OCI-LY7 (cell line): ENCODE data around the gene BZW1. TPM values are rescaled to one million over a fixed set of nuclear protein-coding genes. Genes with fewer than 3 reads are reported as not detected.

Experiments used
- BruUV-seq: library from RNA; stranded (reverse); fragments of 400-500 nt; replicated peaks from 2 replicates; lab custom pipeline; 2021; lab: Mats Ljungman, UMichigan
- CTCF ChIA-PET: fragments of 300-600 bp; sonication (Branson Sonifier 250); formaldehyde crosslinking; loops from one replicate; lab custom pipeline; 2022; ENCODE audit warnings: antibody characterized with exemption; ENCODE audit not compliant: unreplicated experiment; lab: Charles Lee
- POLR2A ChIA-PET: fragments of 300-600 bp; sonication (Branson Sonifier 250); formaldehyde crosslinking; loops from one replicate; lab custom pipeline; 2022; ENCODE audit warnings: antibody characterized with exemption; lab: Charles Lee
- DNase-seq: peaks from one replicate; pipeline ENCODE4 v3.0.0-alpha.2; 2015; ENCODE audit warnings: low spot score
- H2AFZ ChIP-seq: fragments of 200-600 bp; sonication (generic), shearing (Covaris generic); 2 replicates; pipeline ENCODE4 v1.6.1; 2014; ENCODE audit warnings: mild to moderate bottlenecking, antibody characterized with exemption, low read length, moderate library complexity
- H3K27ac ChIP-seq: fragments of 200-600 bp; sonication (generic); 2 replicates; pipeline ENCODE4 v1.5.1; 2014; ENCODE audit warnings: mixed run types, low read depth, mild to moderate bottlenecking, moderate library complexity, low read length, inconsistent platforms; ENCODE audit not compliant: poor library complexity, severe bottlenecking
- H3K36me3 ChIP-seq: fragments of 200-600 bp; sonication (generic); 2 replicates; pipeline ENCODE4 v1.6.1; 2014; ENCODE audit warnings: mild to moderate bottlenecking, antibody characterized with exemption, low read length, moderate library complexity, mixed read lengths; ENCODE audit not compliant: insufficient read depth
- H3K4me1 ChIP-seq: fragments of 200-600 bp; sonication (generic); 2 replicates; pipeline ENCODE4 v1.5.1; 2014; ENCODE audit warnings: mild to moderate bottlenecking, low read length; ENCODE audit not compliant: insufficient read depth, poor library complexity, severe bottlenecking
- H3K4me2 ChIP-seq: fragments of 200-600 bp; sonication (generic); 2 replicates; pipeline ENCODE4 v1.6.1; 2014; ENCODE audit warnings: mild to moderate bottlenecking, low read length
- H3K4me3 ChIP-seq: fragments of 200-600 bp; sonication (generic); 2 replicates; pipeline ENCODE4 v1.5.1; 2014; ENCODE audit warnings: mild to moderate bottlenecking, low read depth, low read length; ENCODE audit not compliant: poor library complexity, severe bottlenecking
- H3K79me2 ChIP-seq: fragments of 200-600 bp; sonication (generic); 2 replicates; pipeline ENCODE4 v1.6.1; 2016; ENCODE audit warnings: low read depth, mild to moderate bottlenecking, low read length, moderate library complexity, mixed read lengths; ENCODE audit not compliant: insufficient read depth
- H3K9me2 ChIP-seq: fragments of 200-600 bp; sonication (generic); 2 replicates; pipeline ENCODE4 v1.6.1; 2016; ENCODE audit warnings: mild to moderate bottlenecking, low read length, mixed read lengths; ENCODE audit not compliant: insufficient read depth
- H3K9me3 ChIP-seq: fragments of 200-600 bp; sonication (generic); 2 replicates; pipeline ENCODE4 v1.6.1; 2014; ENCODE audit warnings: mild to moderate bottlenecking, mixed run types, low read length, mixed read lengths
- H4K20me1 ChIP-seq: fragments of 200-600 bp; sonication (generic); 2 replicates; pipeline ENCODE4 v1.6.1; 2014; ENCODE audit warnings: mild to moderate bottlenecking, antibody characterized with exemption, low read length, moderate library complexity, mixed read lengths; ENCODE audit not compliant: insufficient read depth
- EZH2phosphoT487 ChIP-seq: fragments of 200-600 bp; sonication (generic); IDR thresholded peaks from 2 replicates; pipeline ENCODE4 v1.6.1; 2018; ENCODE audit warnings: low read depth, borderline replicate concordance, mild to moderate bottlenecking, mixed run types, antibody characterized with exemption, low read length, moderate library complexity, mixed read lengths
- intact Hi-C: fragments of 100-400 bp; cut with micrococcal nuclease; formaldehyde crosslinking; loops from one replicate; pipeline ENCODE4 v1.10.0; 2022; ENCODE audit not compliant: unreplicated experiment
- total RNA-seq, 2 experiments: library from RNA; depleted of rRNA in 1 of 2; stranded (reverse); fragments of >200 nt in 1 of 2; shearing (Covaris generic) in 1 of 2; gene quantifications; 2 replicates each; pipeline ENCODE4 v1.2.3, GENCODE V29; 2014 to 2022
- TF ChIP-seq, protein P1 (sequence below): fragments of 200-600 bp; sonication (generic); conservative IDR thresholded peaks from 2 replicates; pipeline ENCODE4 v1.5.1; 2014; ENCODE audit warnings: mild to moderate bottlenecking, antibody characterized with exemption, low read length, moderate library complexity, mixed read lengths

The BZW1 gene
- total RNA-seq, 2 experiments from 2014 or later: 180 to 183 TPM

DNA sequence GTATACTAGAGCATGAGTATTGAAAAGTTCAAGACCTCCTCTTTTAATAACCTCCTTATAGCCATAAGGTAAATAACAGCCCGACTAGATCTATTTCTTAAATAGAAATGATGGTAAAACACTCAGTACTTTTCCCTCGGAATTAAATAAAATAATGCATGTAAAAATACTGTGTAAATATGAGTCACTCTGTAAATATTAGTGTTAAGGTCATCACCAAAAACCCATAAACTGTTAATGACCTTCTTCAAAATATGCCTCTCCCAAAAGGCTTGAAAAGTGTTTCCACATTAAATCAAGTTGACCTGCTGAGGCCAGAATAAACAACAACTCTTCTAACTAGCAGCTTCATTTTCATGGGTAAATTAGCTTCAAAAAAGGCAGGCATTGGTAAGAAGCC lies 25.3 kb upstream of the BZW1 start:
- no peaks in the 10 kb centered on the region for H3K9me3 ChIP-seq
- H3K4me2 ChIP-seq: no peak overlapping the region
- no peaks in the 10 kb centered on the region for H3K9me2 ChIP-seq
- no TSS peak for BruUV-seq
- ChIA-PET POLR2A (interaction anchor here (0.7 kb wide), 1 partner anchor 1120 kb away, joined by 3 read pairs; no protein-coding TSS in a partner anchor), CTCF (no interaction called here)
- H3K79me2 ChIP-seq: no peaks in the 10 kb centered on the region
- H3K36me3 ChIP-seq: no peaks in the 10 kb centered on the region
- no peaks in the 10 kb centered on the region for H3K4me1 ChIP-seq
- TF ChIP-seq, protein P1, sequence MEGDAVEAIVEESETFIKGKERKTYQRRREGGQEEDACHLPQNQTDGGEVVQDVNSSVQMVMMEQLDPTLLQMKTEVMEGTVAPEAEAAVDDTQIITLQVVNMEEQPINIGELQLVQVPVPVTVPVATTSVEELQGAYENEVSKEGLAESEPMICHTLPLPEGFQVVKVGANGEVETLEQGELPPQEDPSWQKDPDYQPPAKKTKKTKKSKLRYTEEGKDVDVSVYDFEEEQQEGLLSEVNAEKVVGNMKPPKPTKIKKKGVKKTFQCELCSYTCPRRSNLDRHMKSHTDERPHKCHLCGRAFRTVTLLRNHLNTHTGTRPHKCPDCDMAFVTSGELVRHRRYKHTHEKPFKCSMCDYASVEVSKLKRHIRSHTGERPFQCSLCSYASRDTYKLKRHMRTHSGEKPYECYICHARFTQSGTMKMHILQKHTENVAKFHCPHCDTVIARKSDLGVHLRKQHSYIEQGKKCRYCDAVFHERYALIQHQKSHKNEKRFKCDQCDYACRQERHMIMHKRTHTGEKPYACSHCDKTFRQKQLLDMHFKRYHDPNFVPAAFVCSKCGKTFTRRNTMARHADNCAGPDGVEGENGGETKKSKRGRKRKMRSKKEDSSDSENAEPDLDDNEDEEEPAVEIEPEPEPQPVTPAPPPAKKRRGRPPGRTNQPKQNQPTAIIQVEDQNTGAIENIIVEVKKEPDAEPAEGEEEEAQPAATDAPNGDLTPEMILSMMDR: no peak
- TF ChIP-seq EZH2phosphoT487: no peak
- H4K20me1 ChIP-seq: no peaks in the 10 kb centered on the region
- no peak overlapping the region for H3K4me3 ChIP-seq
- DNase-seq: no peak
- no peak overlapping the region for H3K27ac ChIP-seq
- H2AFZ ChIP-seq: no peak overlapping the region
- intact Hi-C loops: no loop called here

DNA sequence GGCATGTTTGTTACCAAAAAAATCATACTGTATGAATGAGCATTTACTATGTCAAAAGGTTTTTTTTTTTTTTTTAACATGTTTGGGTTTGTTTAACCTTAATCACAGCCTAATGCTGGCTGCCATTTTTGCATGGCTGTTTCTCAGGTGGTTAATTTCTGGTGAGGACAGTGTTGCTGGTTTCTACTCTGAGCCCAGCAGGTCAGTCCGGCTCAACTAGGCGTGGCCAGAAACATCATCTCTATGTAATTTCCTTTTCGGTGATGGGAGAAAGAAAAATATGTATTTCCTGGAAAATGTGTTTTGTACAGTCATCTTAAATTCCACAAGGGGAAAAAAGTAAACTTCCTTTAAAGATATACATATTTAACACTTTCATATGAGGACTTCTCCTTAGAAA lies 24.9 kb upstream of the BZW1 start:
- DNase-seq: no peak
- Histone ChIP-seq H3K9me2 (no peaks in the 10 kb centered on the region), H3K36me3 (no peaks in the 10 kb centered on the region), H3K4me1 (no peaks in the 10 kb centered on the region), H4K20me1 (no peaks in the 10 kb centered on the region), H3K79me2 (no peaks in the 10 kb centered on the region), H3K27ac (no peak overlapping the region), H3K9me3 (no peaks in the 10 kb centered on the region), H2AFZ (no peak overlapping the region), H3K4me2 (no peak overlapping the region), H3K4me3 (no peak overlapping the region)
- TF ChIP-seq, protein P1: no peak
- no peak for TF ChIP-seq EZH2phosphoT487
- BruUV-seq: no TSS peak
- intact Hi-C loops: no loop called here
- CTCF ChIA-PET: no interaction called here
- POLR2A ChIA-PET: interaction anchor here (0.7 kb wide), 1 partner anchor 1120 kb away, joined by 3 read pairs; no protein-coding TSS in a partner anchor

DNA sequence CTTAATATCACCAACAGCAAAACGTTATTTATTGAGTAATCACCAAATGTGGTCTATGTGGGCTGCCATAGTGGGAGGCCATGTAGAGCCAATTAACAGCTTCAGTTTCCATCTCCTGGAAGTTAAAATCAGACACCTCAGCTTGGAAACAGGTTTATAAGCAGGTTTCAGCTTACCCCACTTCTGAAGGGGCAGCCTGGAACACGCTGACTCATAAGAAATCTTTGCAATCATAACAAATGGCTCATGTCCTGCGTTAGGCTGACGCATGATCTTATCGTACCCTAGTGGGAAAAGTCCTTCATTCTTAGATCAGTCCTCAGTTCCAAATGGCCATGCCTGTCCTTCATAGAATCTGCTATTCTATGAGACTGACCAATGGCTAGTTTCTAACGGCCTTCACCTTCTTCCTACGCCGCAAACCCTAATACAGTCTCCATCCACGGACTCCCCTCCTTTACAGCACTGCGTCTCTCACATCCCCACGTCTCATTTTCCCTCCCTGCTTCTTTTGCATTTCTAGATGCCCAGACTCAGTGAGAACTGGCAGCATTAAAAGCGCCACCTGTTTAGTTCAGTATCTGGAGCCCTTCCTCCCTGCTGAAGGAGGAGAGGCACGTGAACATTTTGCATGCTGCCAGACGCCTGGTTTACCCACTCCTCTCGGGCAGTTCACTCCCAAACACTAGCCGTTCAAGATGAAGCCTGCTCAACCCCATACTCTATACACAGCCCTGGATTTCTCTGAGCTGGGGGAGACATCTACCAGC lies 24.2 kb upstream of the BZW1 start:
- intact Hi-C loops: no loop called here
- Histone ChIP-seq H3K4me3 (no peak overlapping the region), H3K4me2 (no peak overlapping the region), H4K20me1 (no peaks in the 10 kb centered on the region), H3K9me2 (no peaks in the 10 kb centered on the region), H3K27ac (no peak overlapping the region), H3K36me3 (no peaks in the 10 kb centered on the region), H3K9me3 (no peaks in the 10 kb centered on the region), H3K79me2 (no peaks in the 10 kb centered on the region), H3K4me1 (no peaks in the 10 kb centered on the region), H2AFZ (no peak overlapping the region)
- CTCF ChIA-PET: no interaction called here
- POLR2A ChIA-PET: interaction anchor here (0.6 kb wide), 1 partner anchor 67 kb away, joined by 3 read pairs; no protein-coding TSS in a partner anchor
- DNase-seq: no peak
- BruUV-seq: no TSS peak
- TF ChIP-seq EZH2phosphoT487: no peak
- TF ChIP-seq, protein P1: no peak
